ENCODE results near the gene NME9. TPM values are rescaled to one million over a fixed set of nuclear protein-coding genes. Genes with fewer than 3 reads are reported as not detected.

Gene NME9
- total RNA-seq, 2 experiments from 2014 or later: 0.80 TPM; not detected in 1

DNA sequence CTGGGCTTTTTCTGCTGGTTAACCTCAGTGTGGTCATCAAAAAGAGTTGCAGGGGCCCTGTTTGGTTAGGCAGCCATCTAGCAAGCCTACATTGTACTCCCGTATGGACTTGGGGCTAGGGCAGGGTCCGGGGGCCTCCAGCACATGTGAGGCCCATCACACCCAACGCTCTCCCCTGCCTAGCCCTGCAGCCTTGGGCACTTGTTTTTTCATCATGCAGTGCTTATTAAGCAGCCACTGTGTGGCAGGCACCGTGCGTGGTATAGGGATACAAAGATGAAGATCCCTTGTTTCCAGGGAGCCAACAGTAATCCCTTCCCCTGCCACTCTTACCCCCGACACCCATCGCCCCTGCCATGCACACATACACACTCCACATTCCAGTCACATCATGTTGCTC, 32.9 kb upstream of the NME9 start:
- intact Hi-C loops (cut with DNase I, micrococcal nuclease): no loop called here

DNA sequence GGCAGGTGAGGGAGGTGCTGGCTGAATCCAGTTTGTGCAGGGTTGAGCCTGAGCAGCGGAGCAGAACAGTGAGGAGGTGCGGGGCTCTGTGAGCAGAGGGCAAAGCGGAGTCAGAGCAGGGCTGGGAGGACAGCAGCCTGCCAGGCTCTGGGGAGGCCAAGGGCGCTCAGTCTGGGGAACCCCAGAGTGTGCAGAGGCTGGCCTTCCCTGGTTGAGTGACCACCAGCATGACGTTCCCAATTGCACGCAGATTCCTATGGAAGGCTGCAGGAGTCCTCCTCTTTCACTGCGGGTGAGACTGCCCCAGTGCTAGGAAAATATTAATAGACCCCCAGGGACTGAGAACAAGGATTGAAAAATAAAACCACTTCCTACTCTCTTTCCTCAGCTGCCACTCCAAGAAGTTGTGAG, 31.9 kb upstream of the NME9 start:
- H3K27ac ChIP-seq (ENCODE audit: low read depth in 1 of 2, low read length in 2 of 2): no peak overlapping the region
- Mint-ChIP-seq H3K4me1 (ENCODE audit: low read depth) (no peaks in the 10 kb centered on the region), H3K4me3 (no peak overlapping the region), H3K36me3 (ENCODE audit: low read depth) (no peaks in the 10 kb centered on the region), H3K27me3 (peaks cover 4% of the 10 kb centered on the region), H3K27ac (no peak overlapping the region), H3K9me3 (no peaks in the 10 kb centered on the region)
- ATAC-seq (ENCODE audit: poor library complexity) (no peak), DNase-seq (no peak)
- H3K4me3 ChIP-seq (ENCODE audit: low read length): no peak overlapping the region
- H3K27me3 ChIP-seq (ENCODE audit: control insufficient read depth in 1 of 2, insufficient read depth in 2 of 2, low read length in 2 of 2): no peaks in the 10 kb centered on the region
- intact Hi-C loops (cut with DNase I, micrococcal nuclease): no loop called here
- no peaks in the 10 kb centered on the region for H3K4me1 ChIP-seq (ENCODE audit: insufficient read depth, low read length)
- POLR2A ChIA-PET: no interaction called here
- CTCF ChIA-PET: no interaction called here
- H3K36me3 ChIP-seq (ENCODE audit: insufficient read depth, low read length): no peaks in the 10 kb centered on the region
- TF ChIP-seq CTCF (IDR thresholded peaks at IDR 0.05): no peak
- H3K9me3 ChIP-seq (ENCODE audit: control insufficient read depth in 1 of 2, insufficient read depth in 1 of 2, low read length in 2 of 2): no peaks in the 10 kb centered on the region

More for the DNA sequence above, 32.9 kb upstream of the NME9 start:
- H3K4me1 Mint-ChIP-seq (ENCODE audit: low read depth): no peaks in the 10 kb centered on the region
- H3K27me3 Mint-ChIP-seq: peaks cover 4% of the 10 kb centered on the region
- H3K4me3 ChIP-seq (ENCODE audit: low read length): no peak overlapping the region
- no peaks in the 10 kb centered on the region for H3K36me3 Mint-ChIP-seq (ENCODE audit: low read depth)
- no peak for ATAC-seq (ENCODE audit: poor library complexity)
- POLR2A ChIA-PET: no interaction called here
- no peak for DNase-seq
- no peak for TF ChIP-seq CTCF (IDR thresholded peaks at IDR 0.05)
- no peak overlapping the region for H3K27ac ChIP-seq (ENCODE audit: low read depth in 1 of 2, low read length in 2 of 2)
- H3K4me1 ChIP-seq (ENCODE audit: insufficient read depth, low read length): no peaks in the 10 kb centered on the region
- no peak overlapping the region for H3K4me3 Mint-ChIP-seq
- no peak overlapping the region for H3K27ac Mint-ChIP-seq
- H3K9me3 ChIP-seq (ENCODE audit: control insufficient read depth in 1 of 2, insufficient read depth in 1 of 2, low read length in 2 of 2): no peaks in the 10 kb centered on the region
- CTCF ChIA-PET: no interaction called here
- no peaks in the 10 kb centered on the region for H3K27me3 ChIP-seq (ENCODE audit: control insufficient read depth in 1 of 2, insufficient read depth in 2 of 2, low read length in 2 of 2)
- H3K36me3 ChIP-seq (ENCODE audit: insufficient read depth, low read length): no peaks in the 10 kb centered on the region
- no peaks in the 10 kb centered on the region for H3K9me3 Mint-ChIP-seq

DNA sequence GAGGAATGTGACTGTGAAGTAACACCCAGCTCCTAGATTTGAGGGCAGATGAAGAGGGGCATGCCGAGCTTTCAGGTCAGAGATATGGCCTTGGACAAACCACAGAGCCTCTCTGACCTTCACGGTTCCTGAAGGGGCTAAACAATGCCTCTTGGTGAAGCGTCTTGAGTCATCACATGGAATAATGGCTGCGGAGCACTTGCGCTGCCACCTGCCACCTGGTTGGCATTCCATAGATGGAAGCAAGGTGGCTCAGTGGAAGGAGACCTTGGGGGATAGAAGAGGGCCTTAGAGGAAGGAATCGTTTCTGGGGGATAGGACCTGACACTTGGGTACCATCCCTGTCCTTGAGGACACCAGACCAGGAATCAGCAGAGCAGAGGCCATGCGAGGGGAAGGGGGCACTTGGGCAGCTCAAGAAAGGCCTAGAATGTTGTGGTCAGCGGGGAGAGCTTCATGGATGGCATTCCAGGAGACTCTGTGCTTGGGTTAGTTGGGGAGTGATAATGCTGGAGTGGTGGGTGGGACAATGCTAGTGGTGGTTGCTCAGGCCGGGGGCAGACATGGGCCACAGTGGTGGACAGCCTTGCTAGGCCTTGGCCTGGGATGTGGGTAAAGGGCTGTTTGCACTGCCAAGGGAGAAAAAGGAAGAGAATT, 31.3 kb upstream of the NME9 start:
- no peaks in the 10 kb centered on the region for H3K27me3 ChIP-seq (ENCODE audit: control insufficient read depth in 1 of 2, insufficient read depth in 2 of 2, low read length in 2 of 2)
- H3K27ac ChIP-seq (ENCODE audit: low read depth in 1 of 2, low read length in 2 of 2): no peak overlapping the region
- Mint-ChIP-seq H3K36me3 (ENCODE audit: low read depth) (no peaks in the 10 kb centered on the region), H3K27ac (no peak overlapping the region), H3K27me3 (peaks cover 4% of the 10 kb centered on the region), H3K4me3 (no peak overlapping the region), H3K9me3 (no peaks in the 10 kb centered on the region), H3K4me1 (ENCODE audit: low read depth) (no peaks in the 10 kb centered on the region)
- no peaks in the 10 kb centered on the region for H3K36me3 ChIP-seq (ENCODE audit: insufficient read depth, low read length)
- POLR2A ChIA-PET: no interaction called here
- DNase-seq (no peak), ATAC-seq (ENCODE audit: poor library complexity) (no peak)
- TF ChIP-seq CTCF (IDR thresholded peaks at IDR 0.05): no peak
- CTCF ChIA-PET: no interaction called here
- no peaks in the 10 kb centered on the region for H3K4me1 ChIP-seq (ENCODE audit: insufficient read depth, low read length)
- H3K4me3 ChIP-seq (ENCODE audit: low read length): no peak overlapping the region
- H3K9me3 ChIP-seq (ENCODE audit: control insufficient read depth in 1 of 2, insufficient read depth in 1 of 2, low read length in 2 of 2): no peaks in the 10 kb centered on the region
- intact Hi-C loops (cut with DNase I, micrococcal nuclease): no loop called here

Data from CD4-positive, alpha-beta T cell (primary cell).